GM12873 (cell line): ENCODE results near the gene FAM114A2.

Source experiments
- CTCF ChIP-seq: IDR thresholded peaks from 2 replicates; pipeline ENCODE4 v1.5.1; 2012; ENCODE audit warnings: low read depth, mild to moderate bottlenecking, moderate library complexity, low read length, control low read depth; ENCODE audit not compliant: insufficient read depth; ENCODE audit errors: missing control alignments

The FAM114A2 gene

GRCh38 chr5:153959134-153959957 is 79.4 kb downstream of the FAM114A2 start:
- no peak for TF ChIP-seq CTCF

GRCh38 chr5:153957205-153957604 is 81.5 kb downstream of the FAM114A2 start:
- no peak for TF ChIP-seq CTCF

GRCh38 chr5:153953411-153953810 is 85.3 kb downstream of the FAM114A2 start:
- no peak for TF ChIP-seq CTCF

- no peak for TF ChIP-seq CTCF
Observed at GRCh38 chr5:153952893-153953292, 85.8 kb downstream of the FAM114A2 start.

GRCh38 chr5:153952057-153952456 is 86.7 kb downstream of the FAM114A2 start:
- no peak for TF ChIP-seq CTCF

GRCh38 chr5:153941265-153941664 is 97.4 kb downstream of the FAM114A2 start:
- TF ChIP-seq CTCF = no peak
